ENCODE results near the gene COPZ2. TPM values are rescaled to one million over a fixed set of nuclear protein-coding genes. Genes with fewer than 3 reads are reported as not detected.
A peak's percentile ranks its signal among the peaks of the same experiment; 100 is the strongest.
"Not testable (repeated sequence)": the region's sequence is repeated elsewhere in the genome, so short reads cannot be mapped to it uniquely, and the experiment has no call there.

COPZ2 gene
- 4.4 and 4.5 TPM in 2 replicates for total RNA-seq

- H3K36me3 Mint-ChIP-seq (ENCODE audit: low read depth), result no peaks in the 10 kb centered on the region
- no peaks in the 10 kb centered on the region for H3K9me3 Mint-ChIP-seq
- H3K4me3 Mint-ChIP-seq, result peak within 1 kb of the TSS; percentile 86
- peak within 1 kb of the TSS; percentile 62 for H3K27ac Mint-ChIP-seq
- peaks cover 12% of the 10 kb centered on the region for H3K4me1 Mint-ChIP-seq
- intact Hi-C loops (cut with micrococcal nuclease), result loop anchor here (1.0 kb wide), 2 partner anchors 10 to 11 kb away; no protein-coding TSS in a partner anchor
- H3K27me3 Mint-ChIP-seq, result peaks cover 39% of the 10 kb centered on the region
- peak; percentile 89 for DNase-seq
These were observed at the start of gene COPZ2 for GRCh38 chr17:48037036-48037837. COPZ2 (minus strand) TSS chr17:48037797; CDS start chr17:48037777, 20 bp downstream.

- Mint-ChIP-seq H3K9me3 (no peaks in the 10 kb centered on the region), H3K4me3 (no peak overlapping the region), H3K4me1 (peaks cover 3% of the 10 kb centered on the region), H3K36me3 (ENCODE audit: low read depth) (peaks cover 4% of the 10 kb centered on the region), H3K27me3 (no peaks in the 10 kb centered on the region), H3K27ac (no peak overlapping the region)
- intact Hi-C loops (cut with micrococcal nuclease), result no loop called here
- DNase-seq, result no peak
These were observed 47.3 kb upstream of the COPZ2 start for GRCh38 chr17:48084932-48085331.

- Mint-ChIP-seq H3K36me3 (ENCODE audit: low read depth) (no peaks in the 10 kb centered on the region), H3K27me3 (no peaks in the 10 kb centered on the region), H3K9me3 (no peaks in the 10 kb centered on the region), H3K4me1 (peaks cover 2% of the 10 kb centered on the region), H3K4me3 (no peak overlapping the region), H3K27ac (no peak overlapping the region)
- intact Hi-C loops (cut with micrococcal nuclease), result loop anchor here (2.0 kb wide), 1 partner anchor 49 kb away; no protein-coding TSS in a partner anchor
- DNase-seq, result no peak
These were observed 44.3 kb upstream of the COPZ2 start for GRCh38 chr17:48081858-48082257.

GRCh38 chr17:48077152-48077551, 39.6 kb upstream of the COPZ2 start:
- DNase-seq; intact Hi-C loops (cut with micrococcal nuclease); H3K4me3 Mint-ChIP-seq; H3K27me3 Mint-ChIP-seq; H3K27ac Mint-ChIP-seq; H3K4me1 Mint-ChIP-seq; H3K9me3 Mint-ChIP-seq: not testable (repeated sequence)
- H3K36me3 Mint-ChIP-seq (ENCODE audit: low read depth), result peaks cover 21% of the 10 kb centered on the region

- peak; percentile 93 for DNase-seq
- Mint-ChIP-seq H3K9me3 (no peaks in the 10 kb centered on the region), H3K4me1 (peaks cover 3% of the 10 kb centered on the region), H3K27ac (no peak overlapping the region), H3K4me3 (no peak overlapping the region), H3K36me3 (ENCODE audit: low read depth) (peaks cover 33% of the 10 kb centered on the region), H3K27me3 (no peaks in the 10 kb centered on the region)
- intact Hi-C loops (cut with micrococcal nuclease), result loop anchor here (1.0 kb wide), 1 partner anchor 49 kb away; no protein-coding TSS in a partner anchor
These were observed 36.9 kb upstream of the COPZ2 start for GRCh38 chr17:48074322-48075081.

GRCh38 chr17:48073566-48074094, 36.0 kb upstream of the COPZ2 start:
- H3K36me3 Mint-ChIP-seq (ENCODE audit: low read depth), result peaks cover 38% of the 10 kb centered on the region
- not testable (repeated sequence) for H3K4me1 Mint-ChIP-seq, DNase-seq, H3K27ac Mint-ChIP-seq, H3K27me3 Mint-ChIP-seq, H3K9me3 Mint-ChIP-seq, H3K4me3 Mint-ChIP-seq
- intact Hi-C loops (cut with micrococcal nuclease), result loop anchor here (1.0 kb wide), 1 partner anchor 48 kb away; no protein-coding TSS in a partner anchor

- H3K9me3 Mint-ChIP-seq; H3K4me1 Mint-ChIP-seq; H3K27ac Mint-ChIP-seq; DNase-seq; H3K4me3 Mint-ChIP-seq; H3K27me3 Mint-ChIP-seq; intact Hi-C loops (cut with micrococcal nuclease): not testable (repeated sequence)
- peaks cover 42% of the 10 kb centered on the region for H3K36me3 Mint-ChIP-seq (ENCODE audit: low read depth)
These were observed 35.2 kb upstream of the COPZ2 start for GRCh38 chr17:48072811-48073210.

- Mint-ChIP-seq H3K4me1 (peaks cover 3% of the 10 kb centered on the region), H3K36me3 (ENCODE audit: low read depth) (peaks cover 45% of the 10 kb centered on the region), H3K27ac (no peak overlapping the region), H3K4me3 (no peak overlapping the region), H3K27me3 (no peaks in the 10 kb centered on the region), H3K9me3 (no peaks in the 10 kb centered on the region)
- no peak for DNase-seq
- intact Hi-C loops (cut with micrococcal nuclease), result no loop called here
These were observed 34.1 kb upstream of the COPZ2 start for GRCh38 chr17:48071654-48072053.

GRCh38 chr17:48070195-48070594, 32.6 kb upstream of the COPZ2 start:
- intact Hi-C loops (cut with micrococcal nuclease), result no loop called here
- H3K4me3 Mint-ChIP-seq, result no peak overlapping the region
- H3K4me1 Mint-ChIP-seq, result peaks cover 5% of the 10 kb centered on the region
- no peak overlapping the region for H3K27ac Mint-ChIP-seq
- no peaks in the 10 kb centered on the region for H3K27me3 Mint-ChIP-seq
- no peaks in the 10 kb centered on the region for H3K9me3 Mint-ChIP-seq
- peaks cover 43% of the 10 kb centered on the region for H3K36me3 Mint-ChIP-seq (ENCODE audit: low read depth)
- no peak for DNase-seq

- no peak overlapping the region for H3K27ac Mint-ChIP-seq
- DNase-seq, result peak; percentile 66
- H3K27me3 Mint-ChIP-seq, result no peaks in the 10 kb centered on the region
- peaks cover 47% of the 10 kb centered on the region for H3K36me3 Mint-ChIP-seq (ENCODE audit: low read depth)
- H3K4me1 Mint-ChIP-seq, result peaks cover 5% of the 10 kb centered on the region
- intact Hi-C loops (cut with micrococcal nuclease), result no loop called here
- no peak overlapping the region for H3K4me3 Mint-ChIP-seq
- no peaks in the 10 kb centered on the region for H3K9me3 Mint-ChIP-seq
These were observed 30.9 kb upstream of the COPZ2 start for GRCh38 chr17:48068491-48068961.

GRCh38 chr17:48067808-48068207, 30.2 kb upstream of the COPZ2 start:
- H3K27me3 Mint-ChIP-seq; H3K9me3 Mint-ChIP-seq; H3K4me3 Mint-ChIP-seq; H3K27ac Mint-ChIP-seq; DNase-seq; H3K4me1 Mint-ChIP-seq; intact Hi-C loops (cut with micrococcal nuclease): not testable (repeated sequence)
- peaks cover 45% of the 10 kb centered on the region for H3K36me3 Mint-ChIP-seq (ENCODE audit: low read depth)

- Mint-ChIP-seq H3K4me1 (peaks cover 5% of the 10 kb centered on the region), H3K36me3 (ENCODE audit: low read depth) (peaks cover 48% of the 10 kb centered on the region), H3K27me3 (no peaks in the 10 kb centered on the region), H3K27ac (no peak overlapping the region), H3K9me3 (no peaks in the 10 kb centered on the region), H3K4me3 (no peak overlapping the region)
- no peak for DNase-seq
- intact Hi-C loops (cut with micrococcal nuclease), result no loop called here
These were observed 29.6 kb upstream of the COPZ2 start for GRCh38 chr17:48067245-48067644.

- Mint-ChIP-seq H3K27ac (no peak overlapping the region), H3K4me3 (no peak overlapping the region), H3K36me3 (ENCODE audit: low read depth) (peaks cover 53% of the 10 kb centered on the region), H3K4me1 (peaks cover 5% of the 10 kb centered on the region), H3K27me3 (no peaks in the 10 kb centered on the region), H3K9me3 (no peaks in the 10 kb centered on the region)
- no peak for DNase-seq
- intact Hi-C loops (cut with micrococcal nuclease), result no loop called here
These were observed 29.1 kb upstream of the COPZ2 start for GRCh38 chr17:48066656-48067055.

- intact Hi-C loops (cut with micrococcal nuclease), result no loop called here
- Mint-ChIP-seq H3K4me3 (no peak overlapping the region), H3K36me3 (ENCODE audit: low read depth) (peaks cover 52% of the 10 kb centered on the region), H3K9me3 (no peaks in the 10 kb centered on the region), H3K4me1 (peaks cover 5% of the 10 kb centered on the region), H3K27me3 (no peaks in the 10 kb centered on the region), H3K27ac (no peak overlapping the region)
- DNase-seq, result no peak
These were observed 28.6 kb upstream of the COPZ2 start for GRCh38 chr17:48066192-48066591.
